NCI-H446 (cell line): ENCODE data around the gene ALDH1A2.

ENCODE experiments used
- DNase-seq, 2 experiments: peaks; one replicate each; lab custom pipeline; 2025; lab: John Stamatoyannopoulos, UW

The ALDH1A2 gene

DNA sequence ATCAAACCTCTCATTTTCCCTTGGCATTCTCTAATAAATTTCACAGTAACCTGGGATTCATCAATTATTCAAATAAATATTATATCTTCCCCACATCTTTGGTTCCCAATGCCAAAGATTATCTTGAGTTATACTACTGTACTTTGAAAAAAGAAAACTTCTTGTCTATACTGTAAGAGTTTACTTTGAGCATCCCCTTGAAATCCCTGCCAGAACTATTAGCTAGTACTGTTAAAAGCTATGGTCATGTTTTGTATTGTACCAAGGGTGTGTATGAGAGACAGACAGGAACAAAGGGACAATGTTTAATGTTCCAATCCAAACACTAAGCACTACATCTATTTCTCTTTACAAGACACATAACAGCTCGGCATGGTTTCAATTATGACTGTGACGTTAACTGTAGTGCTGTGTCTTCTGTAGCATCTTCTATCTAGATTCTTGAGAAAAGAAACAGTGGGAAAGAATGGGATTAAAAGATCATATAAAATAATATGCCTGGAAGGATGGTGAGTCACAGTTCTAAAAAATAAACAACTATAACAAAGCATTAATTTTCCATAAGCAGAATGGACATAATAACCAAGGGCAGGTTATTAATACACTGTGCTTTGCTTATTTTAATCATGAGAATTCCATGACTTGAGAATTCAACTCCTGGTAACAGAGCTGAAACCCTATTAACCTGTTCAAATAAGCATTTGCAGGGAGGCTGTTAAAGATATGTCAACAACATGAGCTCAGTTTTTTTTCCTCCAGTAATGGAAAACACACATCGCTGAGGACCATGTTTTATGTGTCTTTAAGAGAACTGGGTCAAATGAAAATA is 71.1 kb downstream of the ALDH1A2 start:
- no peak for DNase-seq

DNA sequence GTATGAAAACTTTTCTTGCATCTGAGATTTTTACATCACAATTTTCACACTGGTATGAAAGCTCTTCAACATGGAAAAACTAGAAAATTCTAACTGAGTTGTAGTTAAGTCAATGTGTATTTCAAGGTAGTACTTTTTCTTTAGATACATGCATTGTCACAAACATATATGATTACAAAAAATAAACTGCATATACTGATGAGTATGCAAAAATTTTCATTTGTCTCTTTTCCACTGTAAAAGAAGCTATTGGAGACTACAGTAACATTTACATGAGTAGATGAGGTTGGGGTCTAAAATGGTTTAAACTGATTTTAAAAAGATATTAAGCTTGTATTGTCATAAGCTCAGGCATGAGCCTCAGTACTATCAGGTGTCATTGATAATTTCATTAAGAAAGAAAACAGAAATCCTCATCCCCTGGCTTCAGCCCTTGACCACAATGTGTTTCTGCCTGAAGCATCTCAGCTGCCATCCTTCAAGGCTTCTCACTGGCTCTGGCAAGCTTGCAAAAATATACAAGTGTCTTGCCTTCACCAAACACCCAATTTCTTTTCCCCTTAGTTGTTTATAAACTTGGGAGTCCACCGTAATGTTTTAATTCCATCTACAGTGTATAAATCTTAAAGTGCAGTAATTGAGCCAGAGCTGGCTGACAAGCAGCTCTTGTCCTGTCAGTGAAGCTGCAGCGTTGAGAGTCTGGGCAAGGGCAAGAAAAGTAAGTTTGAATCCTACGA is 71.9 kb downstream of the ALDH1A2 start:
- no peak for DNase-seq

DNA sequence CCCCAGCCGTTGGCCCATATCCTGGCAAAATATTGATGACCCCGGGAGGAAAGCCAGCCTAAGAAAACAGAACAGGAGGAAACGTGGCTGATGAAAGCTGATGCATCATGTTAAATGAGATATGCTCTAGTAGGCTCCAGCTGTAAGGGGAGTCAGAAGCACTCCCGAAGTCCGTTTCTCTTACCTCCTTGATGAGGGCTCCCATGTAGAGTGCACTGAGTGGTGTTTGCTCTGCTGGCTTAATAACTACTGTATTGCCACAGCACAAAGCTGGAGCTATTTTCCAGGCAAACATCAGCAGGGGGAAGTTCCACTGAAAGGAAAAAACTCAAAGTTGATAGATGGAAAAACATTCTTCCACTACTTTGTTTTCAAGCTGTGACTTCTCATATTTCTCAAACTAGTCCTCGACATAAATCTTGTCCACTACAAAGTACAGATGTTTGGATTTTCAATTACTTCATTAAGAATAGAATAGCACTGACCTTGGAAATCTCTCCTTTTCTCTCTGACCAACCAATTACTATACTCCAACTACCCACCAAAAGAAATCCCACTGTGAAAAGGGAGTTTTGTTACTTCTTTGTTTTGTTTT is 72.7 kb downstream of the ALDH1A2 start:
- DNase-seq, result no peak

DNA sequence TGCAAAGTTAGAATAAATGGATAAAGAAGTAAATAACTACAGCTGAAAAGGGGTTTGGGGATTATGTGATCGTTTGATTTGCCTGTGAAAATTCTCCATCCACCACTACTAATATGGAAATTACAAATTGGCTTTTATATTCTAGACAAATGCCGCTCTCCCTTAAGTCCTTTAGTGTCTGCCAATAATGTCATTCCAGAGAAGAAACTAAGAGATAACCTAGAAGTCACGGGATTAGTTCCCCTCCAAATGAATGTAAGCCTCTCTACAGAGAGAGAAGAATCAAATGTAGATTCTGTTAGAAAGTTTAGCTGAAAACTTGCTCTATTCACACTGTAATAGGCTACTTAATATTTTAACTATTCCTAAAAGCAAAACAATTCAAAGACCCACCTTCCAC is 92.0 kb downstream of the ALDH1A2 start:
- DNase-seq, result no peak

DNA sequence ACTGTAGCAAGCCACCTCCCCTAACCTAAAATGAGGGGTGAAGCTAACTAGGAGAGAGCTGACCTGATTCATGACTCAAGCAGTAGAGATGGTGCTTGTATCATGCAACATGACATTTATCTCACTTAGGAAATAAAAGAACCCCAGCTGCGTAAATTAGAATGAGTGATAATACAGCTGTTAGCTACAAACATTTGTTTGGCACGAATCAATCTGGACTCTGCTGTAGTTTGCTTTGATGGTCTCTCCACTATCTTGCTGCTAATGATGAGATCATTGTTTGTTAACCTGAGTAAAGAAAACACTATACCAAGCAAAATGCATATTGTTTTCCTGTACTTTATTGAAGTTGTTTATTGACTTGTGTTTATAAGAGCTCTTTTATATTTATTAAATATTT is 92.6 kb downstream of the ALDH1A2 start:
- no peak for DNase-seq

DNA sequence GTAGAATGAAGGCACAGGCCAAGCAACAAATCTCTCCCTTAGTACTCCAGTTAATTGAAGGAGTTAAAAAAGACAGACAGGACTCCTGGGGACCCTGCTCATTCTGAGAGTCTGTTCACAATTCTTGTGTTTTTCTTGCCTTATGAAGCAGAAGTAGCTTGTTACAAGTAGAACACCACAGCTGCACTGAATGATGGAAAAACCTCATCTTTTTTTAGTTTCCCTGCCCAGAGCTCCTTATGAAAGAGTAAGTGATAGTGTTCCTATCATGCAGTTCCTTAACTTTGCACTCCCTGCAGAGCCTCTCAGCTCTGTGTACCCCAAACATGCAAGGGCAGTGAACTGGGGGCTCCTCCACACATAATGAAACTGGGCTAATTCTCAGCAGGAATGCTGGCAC is 95.5 kb downstream of the ALDH1A2 start:
- DNase-seq, result no peak

DNA sequence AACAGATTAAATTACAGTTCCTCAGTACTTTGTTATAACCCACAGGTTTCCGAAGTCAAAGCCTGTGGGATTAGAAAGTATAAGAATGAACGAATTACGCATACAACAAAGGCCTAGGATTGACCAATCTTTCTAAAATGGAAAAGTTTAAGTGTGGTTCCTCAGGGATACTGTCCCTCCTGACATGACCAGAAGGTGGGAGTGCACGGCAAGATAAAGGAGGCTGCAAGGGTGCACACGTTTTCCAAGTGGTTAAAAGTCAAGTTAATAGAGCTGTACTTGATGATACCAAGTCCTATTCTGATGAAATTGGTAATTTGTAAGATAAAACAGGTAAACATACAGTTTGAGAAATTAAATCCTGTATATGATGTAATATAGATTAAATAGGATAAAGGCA is 96.2 kb downstream of the ALDH1A2 start:
- DNase-seq, result no peak

DNA sequence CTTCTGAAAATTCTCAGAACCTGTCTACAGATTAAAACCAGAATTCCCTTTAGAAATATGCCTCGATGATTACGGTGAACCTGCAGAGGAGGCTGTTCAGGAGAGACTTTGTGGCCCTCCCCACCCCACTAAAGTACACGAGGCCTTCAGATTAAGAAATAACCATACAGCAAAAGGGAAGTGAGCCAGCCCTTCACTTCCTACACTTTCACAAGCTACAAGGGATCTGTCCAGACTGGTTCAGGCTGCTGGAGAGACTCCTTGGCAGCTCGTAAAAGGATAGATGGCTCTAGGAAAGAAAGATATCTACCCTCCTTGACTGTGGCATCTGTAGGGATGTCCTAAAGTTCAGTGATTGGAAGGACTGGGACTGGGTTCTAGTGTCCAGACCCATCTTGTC is 102.6 kb downstream of the ALDH1A2 start:
- no peak for DNase-seq

DNA sequence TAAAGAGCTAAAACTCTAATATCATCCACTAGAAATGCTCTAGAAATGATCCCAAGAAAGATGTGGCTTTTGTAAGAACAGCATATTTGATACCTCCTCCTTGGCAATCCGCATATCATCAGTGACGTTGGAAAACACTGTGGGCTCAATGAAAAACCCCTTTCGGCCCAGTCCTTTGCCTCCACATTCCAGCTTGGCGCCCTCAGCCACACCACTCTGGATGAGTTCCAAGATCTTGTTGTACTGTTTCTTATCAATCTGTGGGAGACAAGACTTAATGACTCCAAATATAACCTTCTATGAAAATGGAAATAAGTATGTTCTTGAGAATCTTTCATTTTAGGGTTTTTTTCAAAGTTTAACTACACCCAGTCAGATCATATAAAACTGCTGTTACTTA is 103.6 kb downstream of the ALDH1A2 start:
- DNase-seq, result no peak

DNA sequence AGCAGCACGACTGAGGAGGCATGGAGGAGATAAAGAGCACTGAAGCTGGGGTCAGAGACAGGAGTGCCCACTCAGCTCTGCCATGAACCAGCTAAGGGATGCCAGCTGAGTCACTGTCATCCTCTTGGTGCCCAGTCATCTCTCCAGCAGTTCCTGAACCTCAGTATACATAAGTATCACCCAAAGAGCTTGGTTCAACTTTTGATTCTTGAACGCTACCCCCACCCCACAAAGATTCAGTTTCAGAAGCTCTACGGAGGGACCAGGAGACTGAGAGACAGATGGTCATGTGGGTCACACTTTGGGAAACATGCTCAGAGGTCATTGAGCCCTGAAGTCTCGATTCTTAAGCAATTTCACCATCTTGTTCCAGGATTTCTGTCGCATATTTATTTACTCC is 108.4 kb downstream of the ALDH1A2 start:
- no peak for DNase-seq

DNA sequence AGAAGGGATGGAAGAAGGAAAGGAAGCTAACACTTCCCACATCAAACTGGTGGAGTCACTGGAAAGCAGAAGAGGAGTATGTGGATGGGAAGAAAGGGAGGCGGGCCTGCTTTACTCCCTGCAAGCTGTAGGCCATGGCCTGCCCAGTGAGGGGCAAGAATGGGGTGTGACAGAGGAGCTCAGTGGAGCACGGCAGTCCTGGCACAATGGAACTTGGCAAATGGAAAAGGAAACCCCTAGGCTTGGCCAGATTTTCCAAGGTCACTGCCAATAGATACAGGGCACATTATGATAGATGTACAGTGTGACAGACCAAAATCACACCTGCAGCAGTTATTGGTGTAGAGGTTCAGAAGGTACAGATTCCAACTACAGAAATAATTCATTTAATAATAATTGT is 111.6 kb downstream of the ALDH1A2 start:
- DNase-seq, result no peak

DNA sequence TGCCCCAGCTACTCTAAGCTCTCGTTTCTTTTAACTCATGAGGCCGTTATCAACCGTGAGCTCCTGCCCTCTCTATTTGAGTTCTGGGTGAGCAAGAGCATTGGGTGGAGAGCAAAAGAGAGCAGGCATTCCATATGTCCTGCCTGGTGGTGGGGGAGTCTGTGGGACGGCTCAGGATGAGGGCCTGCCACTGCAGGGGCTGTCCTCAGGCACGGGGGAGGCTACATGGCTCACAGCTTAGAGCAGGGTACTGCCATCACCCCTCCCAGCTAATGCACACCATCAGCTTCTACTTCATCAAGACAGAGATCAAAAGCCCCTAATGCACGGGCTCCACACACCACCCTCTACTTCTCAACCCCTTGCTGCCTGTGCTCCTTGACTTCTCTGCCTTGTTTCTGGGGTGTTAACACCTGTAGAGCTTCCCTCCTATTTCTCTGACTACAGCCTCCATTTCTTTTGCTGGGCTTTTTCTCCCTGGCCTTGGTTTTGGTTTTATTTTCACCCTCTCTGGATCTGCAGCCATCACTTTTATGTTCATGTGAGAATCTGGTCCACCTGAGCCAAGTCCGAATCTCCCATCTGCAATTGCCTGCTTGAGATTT is 114.1 kb downstream of the ALDH1A2 start:
- DNase-seq, result no peak

DNA sequence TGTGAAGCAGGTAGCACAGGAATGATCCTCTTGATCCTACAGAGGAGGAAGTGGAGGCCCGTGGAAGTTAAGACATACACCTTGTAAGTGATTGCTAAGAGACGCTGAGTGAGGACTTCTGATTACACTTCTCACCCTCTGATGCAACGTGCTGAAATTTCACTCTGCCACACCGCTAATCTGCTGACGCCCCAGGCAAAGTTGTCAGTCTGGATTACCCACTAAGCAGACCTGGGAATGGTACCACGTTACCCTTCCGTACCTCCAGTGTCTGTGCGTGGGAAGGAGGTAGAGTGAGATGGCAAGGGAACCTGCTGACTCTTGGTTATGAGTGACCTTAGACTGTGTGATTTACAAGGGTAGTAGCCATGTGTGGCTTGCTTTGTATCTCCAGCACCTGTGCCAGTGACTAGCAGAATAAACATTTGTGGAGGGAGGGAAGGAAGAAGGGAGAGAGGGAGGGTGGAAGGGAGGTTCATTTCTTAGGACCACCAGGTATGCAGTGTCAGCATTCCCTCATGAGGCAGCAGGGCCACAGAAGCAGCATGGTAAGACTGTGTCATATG is 115.0 kb downstream of the ALDH1A2 start:
- no peak for DNase-seq

DNA sequence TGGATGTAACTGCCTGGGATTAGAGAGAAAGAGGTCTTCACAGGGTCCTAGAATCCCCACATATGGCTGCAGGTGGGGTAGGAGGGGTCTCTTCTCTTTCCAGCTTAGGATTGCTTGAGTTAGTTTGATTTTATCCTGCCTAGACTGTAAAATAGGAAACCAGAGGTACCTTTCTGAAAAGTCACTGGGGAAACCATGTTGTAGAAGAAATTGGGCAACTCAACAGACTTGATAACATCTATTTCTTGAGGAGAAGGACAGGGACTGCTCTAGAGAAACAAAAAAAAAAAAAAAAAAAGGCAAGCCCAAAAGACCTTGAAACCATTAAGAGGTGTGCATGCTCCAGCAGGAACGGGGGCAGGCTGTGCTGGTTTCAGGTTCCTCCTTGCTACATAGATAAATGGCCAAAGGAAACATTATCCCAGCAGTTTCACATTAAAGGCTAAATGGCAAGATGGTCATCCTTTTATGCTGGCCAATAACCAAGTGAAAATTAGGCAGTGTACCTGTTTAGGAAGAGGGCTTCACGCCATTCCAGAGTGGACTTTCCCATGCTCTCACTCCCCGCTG is 116.1 kb downstream of the ALDH1A2 start:
- no peak for DNase-seq

DNA sequence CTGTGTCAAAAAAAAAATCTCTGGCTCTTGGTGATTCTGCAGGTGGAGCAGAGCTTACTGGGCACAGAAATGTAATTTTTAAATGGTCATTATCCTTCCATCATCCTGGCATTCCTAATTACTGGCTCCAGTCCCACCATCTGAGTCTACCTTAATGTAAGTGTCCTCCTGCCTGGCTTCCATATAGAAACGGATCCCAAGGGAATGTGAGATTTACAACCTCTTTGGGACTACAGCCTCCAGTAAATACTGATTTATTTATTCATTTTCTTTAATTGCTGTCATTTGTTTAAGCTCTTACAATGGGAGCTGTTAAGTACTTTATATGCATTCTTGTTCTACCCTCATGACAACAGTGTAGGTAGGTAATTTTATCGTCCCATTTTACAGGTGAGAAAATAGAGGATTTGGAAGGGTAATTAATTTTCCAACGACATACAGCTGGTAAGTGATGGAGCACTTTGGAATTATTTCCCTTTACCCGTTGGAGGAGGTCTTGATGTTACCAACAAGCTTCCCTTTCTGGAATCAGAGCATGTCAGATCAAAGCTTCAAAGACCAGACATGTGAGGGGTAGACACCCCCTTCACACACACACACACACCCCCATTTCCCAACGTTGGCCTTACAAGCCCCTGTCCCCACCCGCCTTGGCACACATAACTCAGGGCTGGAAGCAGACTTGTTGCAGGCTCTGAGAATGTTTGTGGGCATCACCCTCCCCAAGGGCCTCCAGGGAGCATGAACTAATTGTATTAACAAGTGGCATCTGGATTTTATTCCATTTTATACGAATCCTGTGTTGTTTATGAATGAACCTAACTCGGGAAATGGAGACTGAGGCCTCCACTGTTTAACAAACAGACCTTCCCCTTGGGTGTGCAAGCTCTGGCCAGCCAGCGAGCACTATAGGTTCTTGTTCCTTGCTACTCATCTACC is 116.9 kb downstream of the ALDH1A2 start:
- DNase-seq, result no peak

DNA sequence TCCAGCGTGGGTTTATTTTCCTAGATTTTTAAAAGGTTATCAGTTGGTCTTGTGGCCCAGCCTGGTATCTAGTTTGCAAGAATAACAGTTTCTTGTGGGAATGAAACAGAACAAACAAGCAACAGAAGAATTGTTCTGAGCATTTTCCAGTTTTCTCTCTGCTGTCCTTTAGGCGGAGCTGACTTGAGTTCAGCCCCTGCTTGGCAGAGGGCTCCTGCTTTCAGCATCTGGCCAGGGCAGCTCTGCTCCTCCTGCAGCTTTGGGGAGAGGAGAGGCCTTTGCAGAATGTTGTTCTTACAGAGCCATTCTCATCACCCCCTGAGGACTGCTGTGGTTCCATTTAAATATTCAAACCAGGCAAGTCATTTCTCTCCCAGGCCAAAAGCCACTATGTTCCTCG is 117.7 kb downstream of the ALDH1A2 start:
- DNase-seq, result no peak

DNA sequence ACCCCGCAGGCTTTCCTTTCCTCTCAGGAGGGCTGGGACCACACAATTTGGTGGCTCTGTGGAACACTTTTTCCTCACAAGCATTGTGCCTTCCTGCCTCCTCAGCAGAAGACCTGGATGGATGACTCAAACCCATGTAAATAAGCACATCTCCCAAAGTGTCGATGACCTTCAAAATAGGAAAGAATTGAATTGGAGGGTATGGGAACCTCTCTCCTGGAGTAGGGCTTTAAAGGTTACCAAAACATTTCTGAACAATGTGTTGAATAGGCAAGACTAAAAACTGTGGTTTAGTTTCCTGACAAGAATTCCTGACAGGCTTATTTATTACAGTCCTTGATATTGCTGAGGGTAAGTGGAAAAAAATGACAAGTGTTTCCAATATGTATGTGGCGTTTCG is 118.2 kb downstream of the ALDH1A2 start:
- DNase-seq, result no peak

DNA sequence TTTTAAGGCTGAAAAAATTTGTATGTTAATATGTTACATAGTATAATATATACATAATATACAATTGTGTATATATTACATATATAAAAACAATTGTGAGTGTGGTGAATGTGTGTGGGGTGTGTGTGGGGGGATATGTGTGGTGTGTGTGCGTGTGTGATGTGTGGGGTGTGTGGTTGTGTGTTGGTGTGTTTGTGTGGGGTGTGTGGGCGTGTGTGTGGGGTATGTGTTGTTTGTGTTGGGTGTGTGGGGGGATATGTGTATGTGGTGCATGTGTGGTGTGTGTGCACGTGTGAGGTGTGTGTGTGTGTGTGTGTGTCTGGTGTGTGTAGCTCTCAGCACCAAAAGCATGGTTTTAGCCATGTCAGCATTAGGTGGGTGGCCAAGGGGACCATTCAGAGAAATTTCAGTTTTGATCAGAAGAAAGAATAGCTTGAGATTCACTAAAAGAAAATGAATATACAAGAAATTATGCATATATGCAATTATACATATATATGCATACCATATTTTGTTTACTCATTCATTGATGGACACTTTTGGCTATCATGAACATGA is 118.9 kb downstream of the ALDH1A2 start:
- DNase-seq, result no peak

DNA sequence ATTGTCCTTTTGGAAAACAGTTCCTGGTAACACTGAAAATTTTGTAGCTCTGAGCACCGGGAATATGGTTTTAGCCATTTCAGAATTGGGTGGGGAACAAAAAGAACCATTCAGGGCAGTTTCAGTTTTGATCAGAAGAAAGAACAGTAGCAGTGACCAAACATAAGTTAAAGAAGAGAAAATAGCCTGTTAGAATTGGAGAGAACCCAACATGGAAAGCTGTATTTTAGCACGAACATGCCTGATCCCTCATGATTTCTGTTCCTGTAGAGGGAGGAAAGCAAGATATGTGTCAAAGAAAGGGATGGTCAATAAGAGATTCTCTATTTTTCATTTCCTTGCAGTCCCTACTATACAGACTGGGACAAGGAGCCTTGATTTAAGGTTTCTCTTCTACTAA is 119.9 kb downstream of the ALDH1A2 start:
- DNase-seq, result no peak

DNA sequence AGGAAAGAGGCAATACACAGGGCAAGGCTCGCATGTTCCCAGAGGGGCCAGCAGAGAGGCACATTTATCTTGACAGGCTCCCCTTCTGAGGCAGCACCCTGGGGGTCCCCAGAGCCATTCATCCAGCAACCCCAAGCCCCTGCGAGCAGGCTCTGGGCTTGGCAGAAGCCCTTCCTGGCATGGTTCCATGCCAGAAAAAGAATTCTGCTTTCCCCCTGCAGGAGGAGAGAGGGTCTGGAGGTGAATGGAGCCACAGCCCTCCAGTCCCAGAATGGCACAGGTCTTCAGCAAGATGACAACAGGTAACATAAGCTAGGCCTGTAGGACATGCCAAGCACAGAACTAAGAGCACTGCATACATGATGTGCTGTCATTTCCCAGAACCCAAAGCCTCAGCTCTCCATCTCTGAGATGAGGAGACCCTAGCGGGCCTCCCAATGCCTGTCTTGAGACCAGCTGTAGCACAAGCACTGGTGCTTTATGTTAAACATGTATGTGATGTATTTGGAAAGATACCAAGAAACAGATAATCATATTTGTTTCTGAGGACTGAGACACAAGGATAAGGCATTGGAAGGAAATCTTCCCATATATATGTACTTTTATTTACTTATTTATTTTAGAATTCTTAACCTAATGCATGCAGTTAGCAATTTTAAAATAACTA is 121.6 kb downstream of the ALDH1A2 start:
- no peak for DNase-seq
